ENCODE results near the gene MEF2C.

The MEF2C gene

GRCh38 chr5:88887342-88887741, 4.4 kb upstream of the MEF2C start:
- DNase-seq, result no peak

- no peak for DNase-seq
These were observed 3.9 kb upstream of the MEF2C start for GRCh38 chr5:88886746-88887341.

GRCh38 chr5:88886252-88886651, 3.3 kb upstream of the MEF2C start:
- DNase-seq, result no peak

- DNase-seq, result no peak
These were observed 2.0 kb upstream of the MEF2C start for GRCh38 chr5:88885002-88885401.

- DNase-seq, result no peak
These were observed 1.6 kb upstream of the MEF2C start for GRCh38 chr5:88884608-88884877.

- DNase-seq, result peak; percentile 49
These were observed 1.0 kb upstream of the MEF2C start for GRCh38 chr5:88883836-88884607.

- DNase-seq, result peak; percentile 22
These were observed 527 bp downstream of the MEF2C start for GRCh38 chr5:88882276-88883038.

- DNase-seq, result no peak
These were observed 1.4 kb downstream of the MEF2C start for GRCh38 chr5:88881571-88881971.

- no peak for DNase-seq
These were observed 2.8 kb downstream of the MEF2C start for GRCh38 chr5:88880201-88880600.

- DNase-seq, result peak; percentile 14
These were observed 3.3 kb downstream of the MEF2C start for GRCh38 chr5:88879724-88880123.

- no peak for DNase-seq
These were observed 4.0 kb downstream of the MEF2C start for GRCh38 chr5:88878976-88879375.

- no peak for DNase-seq
These were observed 5.2 kb downstream of the MEF2C start for GRCh38 chr5:88877826-88878225.

- DNase-seq, result no peak
These were observed 6.3 kb downstream of the MEF2C start for GRCh38 chr5:88876714-88877113.

GRCh38 chr5:88875341-88876234, 7.4 kb downstream of the MEF2C start:
- no peak for DNase-seq

- no peak for DNase-seq
These were observed 9.5 kb downstream of the MEF2C start for GRCh38 chr5:88873447-88873846.

GRCh38 chr5:88872971-88873370, 10.0 kb downstream of the MEF2C start:
- no peak for DNase-seq

GRCh38 chr5:88870285-88870684, 12.7 kb downstream of the MEF2C start:
- no peak for DNase-seq

GRCh38 chr5:88868468-88869068, 14.4 kb downstream of the MEF2C start:
- DNase-seq, result no peak

GRCh38 chr5:88867638-88868037, 15.3 kb downstream of the MEF2C start:
- DNase-seq, result no peak

GRCh38 chr5:88863523-88863922, 19.5 kb downstream of the MEF2C start:
- no peak for DNase-seq

- no peak for DNase-seq
These were observed 20.3 kb downstream of the MEF2C start for GRCh38 chr5:88862547-88863175.

GRCh38 chr5:88861231-88861630, 21.8 kb downstream of the MEF2C start:
- DNase-seq, result no peak
